Liver (tissue), 3 donors: ENCODE measurements around the gene CKM.

ENCODE experiments used
- CTCF ChIP-seq: fragments of 150-350 bp; IDR thresholded peaks from 2 replicates; pipeline ENCODE4 v1.5.1; 2017; ENCODE audit warnings: improper control_type of control experiment, low read depth, low read length; ENCODE audit not compliant: missing input control
- RAD21 ChIP-seq, 2 donors: IDR thresholded peaks; 2 replicates each; pipeline ENCODE4 v1.6.1; 2016; ENCODE audit warnings: antibody characterized with exemption in 2 of 2, mild to moderate bottlenecking in 2 of 2
- SP1 ChIP-seq: IDR thresholded peaks from 2 replicates; pipeline ENCODE4 v1.6.1; 2018; ENCODE audit warnings: antibody characterized with exemption, mild to moderate bottlenecking
- donor health status: healthy.
- donor health status: healthy.

- TF ChIP-seq CTCF (no peak), SP1 (no peak), RAD21 (IDR thresholded peaks at IDR 0.05) (no peak)
Measured at GRCh38 chr19:45263013-45263412, 59.7 kb downstream of the CKM start.
